Stomach (tissue), 19 donors: Measurements from ENCODE around the gene P2RX3. TPM values are rescaled to one million over a fixed set of nuclear protein-coding genes. Genes with fewer than 3 reads are reported as not detected.

Experiments used
- DNase-seq, 2 donors: peaks; one replicate each; pipeline versions ENCODE4 v3.0.0 to v3.0.0-alpha.2; 2013 to 2019
- H3K27ac ChIP-seq, 5 donors: fragments of 200-600 bp in 4 of 5; sonication (generic) in 4 of 5; one replicate each; pipeline ENCODE4 v1.5.1; 2013 to 2019; ENCODE audit warnings: mild to moderate bottlenecking in 1 of 5, moderate library complexity in 1 of 5
- H3K27me3 ChIP-seq, 3 donors: fragments of 200-600 bp; sonication (generic); one replicate each; pipeline ENCODE4 v1.5.1; 2017 to 2019; ENCODE audit warnings: mixed run types in 1 of 3
- H3K36me3 ChIP-seq, 4 donors: fragments of 200-600 bp; sonication (generic); 1 replicate in 3 of 4; 2 replicates in 1 of 4; pipeline ENCODE4 v1.5.1; 2016 to 2019
- H3K4me1 ChIP-seq, 4 donors: fragments of 200-600 bp; sonication (generic); one replicate each; pipeline ENCODE4 v1.5.1; 2016 to 2019
- H3K4me3 ChIP-seq, 4 donors: fragments of 200-600 bp; sonication (generic) in 3 of 4; one replicate each; pipeline ENCODE4 v1.5.1; 2016 to 2019; ENCODE audit warnings: mild to moderate bottlenecking in 1 of 4
- H3K9me3 ChIP-seq, 4 donors: fragments of 200-600 bp; sonication (generic); one replicate each; pipeline ENCODE4 v1.5.1; 2016 to 2019
- CTCF ChIP-seq, 7 experiments: fragments of 450-650 bp in 4 of 7; fragments of 200-600 bp in 3 of 7; sonication (generic) in 3 of 7; IDR thresholded peaks; one replicate each; pipeline ENCODE4 v1.5.1; 2016 to 2019; ENCODE audit warnings: antibody characterized with exemption in 7 of 7, control low read depth in 2 of 7, mild to moderate bottlenecking in 1 of 7
- EP300 ChIP-seq: sonication (generic); formaldehyde crosslinking; IDR thresholded peaks from one replicate; pipeline ENCODE4 v1.6.1; 2017; ENCODE audit warnings: antibody characterized with exemption
- POLR2A ChIP-seq, 4 donors: fragments of 450-650 bp; IDR thresholded peaks; one replicate each; pipeline ENCODE4 v1.6.1; 2016; ENCODE audit warnings: antibody characterized with exemption in 4 of 4, control low read depth in 2 of 4, mild to moderate bottlenecking in 1 of 4, moderate library complexity in 1 of 4
- POLR2AphosphoS5 ChIP-seq, 3 donors: sonication (generic); formaldehyde crosslinking; IDR thresholded peaks; one replicate each; pipeline ENCODE4 v1.6.1; 2016; ENCODE audit warnings: antibody characterized with exemption in 3 of 3
- WGBS, 5 donors: extraction: QIAGEN DNeasy Blood & Tissue Kit in 3 of 5; methylation state at CpG; one replicate each; pipeline versions ENCODE4 v1.1.5 to v1.1.7; 2013 to 2018; 5-methylcytosine and 5-hydroxymethylcytosine counted together
- intact Hi-C: fragments of 100-400 bp; cut with DNase I; formaldehyde crosslinking; loops from one replicate; pipeline ENCODE4 v1.15.1; 2023; ENCODE audit warnings: low total_unique reads
- long read RNA-seq, 10 donors: transcript quantifications; one replicate each; lab custom pipeline, GENCODE V29; 2026
- polyA plus RNA-seq, 3 donors: library from polyadenylated mRNA; stranded (reverse); fragments of 200-250 nt; gene quantifications; one replicate each; pipeline ENCODE4 v1.2.3, GENCODE V29; 2013
- total RNA-seq, 5 donors: library from RNA; depleted of rRNA; stranded (reverse); fragments of >200 nt; gene quantifications; one replicate each; pipeline versions ENCODE4 v1.1.0 to v1.2.3, GENCODE V29; 2014 to 2016
- donor health status: healthy with polysubstance abuse.
- donor health status: Bipolar disorder and iron deficiency.
- donor health status: healthy.

The P2RX3 gene
- total RNA-seq (1 to 10 TPM in 1 of 5 donors, under 1 TPM in 1, not detected in 3; 0.18 to 1.7 TPM), polyA plus RNA-seq (not detected)
- long read RNA-seq, donor 1: 0 reads
- long read RNA-seq, donor 2: 0 reads
- long read RNA-seq, donor 3, partial matches to known transcripts: 0 of 1 reads
- long read RNA-seq, donor 3, other reads (novel, unspliced or antisense): 0 of 1 reads
- long read RNA-seq, donor 4: 0 reads
- long read RNA-seq, donor 5: 0 reads
- long read RNA-seq, donor 6, partial matches to known transcripts: 0 of 2 reads
- long read RNA-seq, donor 6, other reads (novel, unspliced or antisense): 0 of 2 reads
- long read RNA-seq, donor 7: 0 reads
- long read RNA-seq, donor 8: 0 reads
- long read RNA-seq, donor 9, partial matches to known transcripts: 0 of 2 reads
- long read RNA-seq, donor 9, other reads (novel, unspliced or antisense): 0 of 2 reads
- long read RNA-seq, donor 10: 0 reads

- peak in 1 of 2 donors; percentile 85 for DNase-seq
- 35 to 50% (median 42%) methylated on average over 4 of the region's 4 CpGs for WGBS, 5 donors
- Histone ChIP-seq H3K4me3 (no peak within 1 kb of the TSS), H3K27ac (no peak within 1 kb of the TSS), H3K9me3 (no peaks in the 10 kb centered on the region), H3K27me3 (no peaks in the 10 kb centered on the region), H3K36me3 (peaks cover 3 to 12% (median 8%) of the 10 kb centered on the region in 4 donors), H3K4me1 (peaks cover 19 to 29% (median 24%) of the 10 kb centered on the region in 4 donors)
- TF ChIP-seq POLR2A (IDR thresholded peaks at IDR 0.05) (no peak), EP300 (no peak), CTCF (IDR thresholded peaks at IDR 0.05) (no peak), POLR2AphosphoS5 (IDR thresholded peaks at IDR 0.05) (no peak)
- intact Hi-C loops: no loop called here
Observed at GRCh38 chr11:57338142-57338541, at the start of gene P2RX3. Gene P2RX3 (plus strand): TSS chr11:57338352. CDS start chr11:57338551, 199 bp downstream.

GRCh38 chr11:57288771-57289579 is 49.2 kb upstream of the P2RX3 start:
- intact Hi-C loops: no loop called here
- H3K4me3 ChIP-seq: no peak overlapping the region
- no peak for TF ChIP-seq POLR2A (IDR thresholded peaks at IDR 0.05)
- no peak for TF ChIP-seq CTCF (IDR thresholded peaks at IDR 0.05)
- TF ChIP-seq EP300: no peak
- TF ChIP-seq POLR2AphosphoS5 (IDR thresholded peaks at IDR 0.05): no peak
- peaks cover 21 to 30% (median 28%) of the 10 kb centered on the region in 4 donors for H3K4me1 ChIP-seq
- no peaks in the 10 kb centered on the region for H3K27me3 ChIP-seq
- 13 to 30% (median 16%) methylated on average over 11 of the region's 11 CpGs for whole genome bisulfite sequencing, 5 donors
- DNase-seq: peak in 1 of 2 donors; percentile 45
- peak overlapping the region in 4 of 5 donors; percentile 2 to 65 (median 37) for H3K27ac ChIP-seq
- no peaks in the 10 kb centered on the region for H3K9me3 ChIP-seq
- no peaks in the 10 kb centered on the region for H3K36me3 ChIP-seq

- Histone ChIP-seq H3K27ac (no peak overlapping the region), H3K4me1 (peaks cover 32 to 43% (median 40%) of the 10 kb centered on the region in 4 donors), H3K4me3 (no peak overlapping the region), H3K36me3 (no peaks in the 10 kb centered on the region), H3K9me3 (no peaks in the 10 kb centered on the region), H3K27me3 (no peaks in the 10 kb centered on the region)
- DNase-seq: no peak
- intact Hi-C loops: no loop called here
- no peak for TF ChIP-seq CTCF (IDR thresholded peaks at IDR 0.05)
- TF ChIP-seq POLR2A (IDR thresholded peaks at IDR 0.05): no peak
- no peak for TF ChIP-seq EP300
- no peak for TF ChIP-seq POLR2AphosphoS5 (IDR thresholded peaks at IDR 0.05)
- WGBS, 5 donors: 25 to 40% (median 35%) methylated on average over 1 of the region's 1 CpG
Observed at GRCh38 chr11:57290288-57290687, 47.9 kb upstream of the P2RX3 start.
